H1 (cell line): Measurements from ENCODE around the gene ARHGAP42. TPM values are rescaled to one million over a fixed set of nuclear protein-coding genes. Genes with fewer than 3 reads are reported as not detected.

ENCODE experiments used
- CTCF ChIA-PET: fragments of 300-600 bp; sonication (Branson Sonifier 250); formaldehyde crosslinking; loops from one replicate; lab custom pipeline; 2021; ENCODE audit not compliant: partially characterized antibody; lab: Charles Lee
- POLR2A ChIA-PET: fragments of 300-600 bp; sonication (Branson Sonifier 250); formaldehyde crosslinking; loops from one replicate; lab custom pipeline; 2021; ENCODE audit warnings: inconsistent platforms; ENCODE audit not compliant: partially characterized antibody; lab: Charles Lee
- DNase-seq, 2 experiments: peaks; one replicate each; pipeline versions ENCODE4 v3.0.0 to v3.0.0-alpha.2; 2010 to 2022; ENCODE audit warnings: low spot score in 2 of 2, low read depth in 1 of 2, mixed read lengths in 1 of 2
- FAIRE-seq: peaks from 2 replicates; lab custom pipeline; 2011; peaks lifted over from hg19 to GRCh38; lab: Jason Lieb, UNC
- H2AFZ ChIP-seq: 2 replicates; pipeline ENCODE4 v1.8.1; 2012; ENCODE audit warnings: low read length, inconsistent platforms
- H2AK5ac ChIP-seq: 2 replicates; pipeline ENCODE4 v1.6.1; 2013; ENCODE audit warnings: low read depth, low read length
- H2BK120ac ChIP-seq: replicated peaks from 2 replicates; pipeline ENCODE3; 2013; ENCODE audit warnings: low read depth, low read length, inconsistent platforms
- H2BK12ac ChIP-seq: 2 replicates; pipeline ENCODE4 v1.6.1; 2013; ENCODE audit warnings: low read depth, low read length
- H2BK15ac ChIP-seq: 2 replicates; pipeline ENCODE4 v1.6.1; 2013; ENCODE audit warnings: low read length
- H2BK20ac ChIP-seq: 2 replicates; pipeline ENCODE4 v1.6.1; 2013; ENCODE audit warnings: low read length
- H2BK5ac ChIP-seq: 2 replicates; pipeline ENCODE4 v1.6.1; 2013; ENCODE audit warnings: low read depth, low read length
- H3K14ac ChIP-seq: 2 replicates; pipeline ENCODE4 v1.6.1; 2013; ENCODE audit warnings: inconsistent platforms; ENCODE audit not compliant: insufficient read length
- H3K18ac ChIP-seq: 2 replicates; pipeline ENCODE4 v1.6.1; 2013; ENCODE audit warnings: low read length; ENCODE audit errors: extremely low read depth
- H3K23ac ChIP-seq: 2 replicates; pipeline ENCODE4 v1.6.1; 2013; ENCODE audit warnings: inconsistent platforms; ENCODE audit not compliant: insufficient read length
- H3K23me2 ChIP-seq: 2 replicates; pipeline ENCODE4 v1.6.1; 2013; ENCODE audit warnings: low read depth, low read length
- H3K27ac ChIP-seq: 2 replicates; pipeline ENCODE4 v1.6.1; 2011; ENCODE audit warnings: low read depth, low read length, inconsistent platforms
- H3K27me3 ChIP-seq, 4 experiments: replicated peaks in 1 of 4; 1 replicate in 1 of 4; 2 replicates in 3 of 4; pipeline versions ENCODE4 v1.6.1 to v1.8.1; 2011 to 2013; ENCODE audit warnings: low read length in 3 of 4, mild to moderate bottlenecking in 3 of 4, inconsistent platforms in 2 of 4, mixed read lengths in 2 of 4, moderate library complexity in 1 of 4; ENCODE audit not compliant: control insufficient read depth in 3 of 4, insufficient read depth in 3 of 4; ENCODE audit errors: extremely low read depth in 1 of 4
- H3K36me3 ChIP-seq, 4 experiments: 2 replicates each; pipeline versions ENCODE4 v1.6.1 to v1.8.1; 2011 to 2013; ENCODE audit warnings: mild to moderate bottlenecking in 4 of 4, low read length in 3 of 4, moderate library complexity in 2 of 4, control low read depth in 1 of 4, inconsistent platforms in 1 of 4; ENCODE audit not compliant: insufficient read depth in 4 of 4, control insufficient read depth in 2 of 4
- H3K4ac ChIP-seq: replicated peaks from 2 replicates; pipeline ENCODE3; 2013; ENCODE audit warnings: low read length, low read depth, mixed read lengths, inconsistent platforms; ENCODE audit not compliant: insufficient read length
- H3K4me1 ChIP-seq, 4 experiments: replicated peaks in 1 of 4; 1 replicate in 1 of 4; 2 replicates in 3 of 4; pipeline versions ENCODE4 v1.6.1 to v1.8.1; 2011 to 2013; ENCODE audit warnings: low read length in 3 of 4, inconsistent platforms in 2 of 4, mixed read lengths in 1 of 4; ENCODE audit not compliant: insufficient read depth in 4 of 4, control insufficient read depth in 3 of 4
- H3K4me2 ChIP-seq, 2 experiments: 2 replicates each; pipeline versions ENCODE4 v1.6.1 to v1.8.1; 2011 to 2013; ENCODE audit warnings: low read depth in 2 of 2, low read length in 2 of 2, control low read depth in 1 of 2, inconsistent platforms in 1 of 2, mild to moderate bottlenecking in 1 of 2; ENCODE audit not compliant: insufficient read depth in 1 of 2
- H3K4me3 ChIP-seq, 4 experiments: fragments of 200-600, 300-600 bp in 1 of 4; sonication (generic), shearing (Covaris generic), sonication (Bioruptor Twin) in 1 of 4; 2 replicates each; pipeline versions ENCODE4 v1.5.1 to v1.8.1; 2011 to 2016; ENCODE audit warnings: low read length in 4 of 4, low read depth in 3 of 4, control low read depth in 2 of 4, inconsistent platforms in 2 of 4, mild to moderate bottlenecking in 2 of 4, mixed read lengths in 1 of 4, moderate library complexity in 1 of 4; ENCODE audit not compliant: insufficient read depth in 2 of 4; ENCODE audit errors: extremely low read depth in 1 of 4
- H3K56ac ChIP-seq: replicated peaks from 2 replicates; pipeline ENCODE3; 2013; ENCODE audit warnings: low read depth, mild to moderate bottlenecking, mixed read lengths, low read length, inconsistent platforms; ENCODE audit not compliant: insufficient read length
- H3K79me1 ChIP-seq: 2 replicates; pipeline ENCODE4 v1.6.1; 2013; ENCODE audit warnings: low read depth, low read length, control low read depth
- H3K79me2 ChIP-seq, 2 experiments: 2 replicates each; pipeline versions ENCODE4 v1.6.1 to v1.8.1; 2012 to 2013; ENCODE audit warnings: low read length in 2 of 2, mild to moderate bottlenecking in 2 of 2, inconsistent platforms in 1 of 2; ENCODE audit not compliant: insufficient read depth in 2 of 2, control insufficient read depth in 1 of 2
- H3K9ac ChIP-seq, 4 experiments: replicated peaks in 1 of 4; 1 replicate in 1 of 4; 2 replicates in 3 of 4; pipeline versions ENCODE4 v1.6.1 to v1.8.1; 2011 to 2013; ENCODE audit warnings: low read depth in 3 of 4, low read length in 3 of 4, control low read depth in 2 of 4, mild to moderate bottlenecking in 2 of 4, moderate library complexity in 2 of 4, inconsistent platforms in 1 of 4; ENCODE audit errors: extremely low read depth in 1 of 4
- H3K9me3 ChIP-seq, 2 experiments: 2 replicates each; pipeline versions ENCODE4 v1.6.1 to v1.8.1; 2012 to 2013; ENCODE audit warnings: mild to moderate bottlenecking in 2 of 2, moderate library complexity in 2 of 2, control low read depth in 1 of 2, inconsistent platforms in 1 of 2, low read depth in 1 of 2, low read length in 1 of 2, mixed read lengths in 1 of 2; ENCODE audit not compliant: insufficient read depth in 2 of 2
- H4K20me1 ChIP-seq, 2 experiments: replicated peaks in 1 of 2; 2 replicates each; pipeline versions ENCODE3 to v1.8.1; 2011 to 2013; ENCODE audit warnings: inconsistent platforms in 2 of 2, low read length in 2 of 2, mild to moderate bottlenecking in 1 of 2; ENCODE audit not compliant: insufficient read depth in 2 of 2, control insufficient read depth in 1 of 2
- H4K5ac ChIP-seq: 2 replicates; pipeline ENCODE4 v1.6.1; 2013; ENCODE audit warnings: low read length, low read depth, mixed read lengths, inconsistent platforms; ENCODE audit not compliant: insufficient read length
- H4K8ac ChIP-seq: 2 replicates; pipeline ENCODE4 v1.8.0; 2013; ENCODE audit warnings: mild to moderate bottlenecking, moderate library complexity, low read length, inconsistent platforms; ENCODE audit not compliant: insufficient read depth; ENCODE audit errors: extremely low read depth
- H4K91ac ChIP-seq: replicated peaks from 2 replicates; pipeline ENCODE3; 2013; ENCODE audit warnings: low read length, mixed read lengths, inconsistent platforms; ENCODE audit not compliant: insufficient read length
- BACH1 ChIP-seq: IDR thresholded peaks from 2 replicates; pipeline ENCODE4 v1.6.1; 2012; ENCODE audit warnings: low read length, improper control_type of control experiment
- CHD1 ChIP-seq: IDR thresholded peaks from 2 replicates; pipeline ENCODE4 v1.6.1; 2012; ENCODE audit warnings: low read depth, low read length, improper control_type of control experiment
- CREB1 ChIP-seq: IDR thresholded peaks from 2 replicates; pipeline ENCODE4 v1.6.1; 2012; ENCODE audit warnings: inconsistent platforms
- EZH2 ChIP-seq: fragments of 200-600 bp; sonication (generic); IDR thresholded peaks from 2 replicates; pipeline ENCODE4 v1.7.1; 2012; ENCODE audit warnings: low read depth, mild to moderate bottlenecking, moderate library complexity, low read length, inconsistent platforms; ENCODE audit not compliant: severe bottlenecking
- HDAC2 ChIP-seq, 2 experiments: fragments of 300-600 bp in 1 of 2; sonication (generic) in 1 of 2; IDR thresholded peaks; 2 replicates each; pipeline ENCODE4 v1.6.1; 2011 to 2012; ENCODE audit warnings: low read depth in 2 of 2, low read length in 2 of 2, mild to moderate bottlenecking in 2 of 2, moderate library complexity in 2 of 2, borderline replicate concordance in 1 of 2, inconsistent platforms in 1 of 2
- JUN ChIP-seq: IDR thresholded peaks from 2 replicates; pipeline ENCODE4 v1.6.1; 2011; ENCODE audit warnings: low read depth, mild to moderate bottlenecking, improper control_type of control experiment, low read length
- PHF8 ChIP-seq: fragments of 200-600 bp; sonication (generic); conservative IDR thresholded peaks from 2 replicates; pipeline ENCODE4 v1.7.1; 2012; ENCODE audit warnings: low read depth, mild to moderate bottlenecking, inconsistent platforms, low read length, moderate library complexity
- RXRA ChIP-seq: IDR thresholded peaks from 2 replicates; pipeline ENCODE4 v1.6.1; 2011; ENCODE audit warnings: low read depth, mild to moderate bottlenecking, low read length, moderate library complexity; ENCODE audit not compliant: insufficient read depth
- SAP30 ChIP-seq: fragments of 300-600 bp; sonication (generic); IDR thresholded peaks from 2 replicates; pipeline ENCODE4 v1.7.1; 2012; ENCODE audit warnings: low read length, moderate library complexity, mild to moderate bottlenecking, inconsistent platforms; ENCODE audit not compliant: insufficient read depth, insufficient replicate concordance
- SIN3A ChIP-seq, 2 experiments: IDR thresholded peaks in 1 of 2; conservative IDR thresholded peaks in 1 of 2; 2 replicates each; pipeline ENCODE4 v1.6.1; 2011 to 2012; ENCODE audit warnings: low read length in 2 of 2, improper control_type of control experiment in 1 of 2, low read depth in 1 of 2, mild to moderate bottlenecking in 1 of 2
- SRF ChIP-seq: IDR thresholded peaks from 2 replicates; pipeline ENCODE4 v1.6.1; 2011; ENCODE audit warnings: mild to moderate bottlenecking, low read depth, low read length, moderate library complexity
- TEAD4 ChIP-seq: IDR thresholded peaks from 2 replicates; pipeline ENCODE4 v1.6.1; 2012; ENCODE audit warnings: low read depth, low read length, inconsistent platforms, mixed read lengths
- USF2 ChIP-seq: IDR thresholded peaks from 2 replicates; pipeline ENCODE4 v1.6.1; 2011; ENCODE audit warnings: low read length, improper control_type of control experiment
- WGBS, 2 experiments: shearing (Covaris generic) in 1 of 2; methylation state at CpG; one replicate each; pipeline versions ENCODE4 v1.1.6 to v1.1.7; 2013 to 2015; ENCODE audit warnings: low lambda C conversion rate in 2 of 2, mixed read lengths in 2 of 2, inconsistent platforms in 1 of 2, low coverage in 1 of 2, missing lambda C conversion rate in 1 of 2; ENCODE audit not compliant: insufficient replicate concordance in 2 of 2, insufficient coverage in 1 of 2, insufficient read length in 1 of 2; ENCODE audit errors: extremely low coverage in 1 of 2, missing lambda C conversion rate in 1 of 2; 5-methylcytosine and 5-hydroxymethylcytosine counted together
- polyA plus RNA-seq, 7 experiments: library from polyadenylated mRNA; depleted of rRNA in 3 of 7; stranded (reverse) in 5 of 7; unstranded in 2 of 7; fragments of >200 nt in 5 of 7; fragments of 200-250 nt in 2 of 7; gene quantifications; 1 replicate in 5 of 7; 2 replicates in 1 of 7; 4 replicates in 1 of 7; pipeline versions ENCODE4 v1.2.1 to v1.2.3, GENCODE V29; 2011 to 2013; ENCODE audit warnings: missing spikeins in 2 of 7, mixed read lengths in 2 of 7
- total RNA-seq: library from RNA; stranded (reverse); fragmentation: NEBNext Ultra II Directional; extraction: Animal tissue kit (Norgen Biotek cat#: 25700); gene quantifications from 2 replicates; pipeline ENCODE4 v1.2.1, GENCODE V29; 2021

ARHGAP42 gene
- total and polyA plus RNA-seq, 2 of the 8 experiments (the other 6 are each of a cell fraction or from before 2014, with no cell fraction given) = 22.2 to 33.5 TPM

GRCh38 chr11:100806296-100806695 lies 119.2 kb downstream of the ARHGAP42 start:
- no peak overlapping the region for H4K8ac ChIP-seq
- no peak for FAIRE-seq
- TF ChIP-seq JUN (no peak), USF2 (no peak), CREB1 (no peak), SIN3A (conservative IDR thresholded peaks at IDR 0.05 in 1 of 2, IDR thresholded peaks at IDR 0.05 in 1 of 2; ENCODE audit: low read depth in 1 of 2, low read length in 2 of 2) (no peak), SAP30 (no peak), TEAD4 (no peak), SRF (no peak), PHF8 (no peak), HDAC2 (IDR thresholded peaks at IDR 0.05; ENCODE audit: borderline replicate concordance in 1 of 2, low read depth in 2 of 2, low read length in 2 of 2) (no peak), EZH2 (no peak), RXRA (no peak), CHD1 (no peak), BACH1 (no peak)

More at GRCh38 chr11:100806296-100806695, 119.2 kb downstream of the ARHGAP42 start:
- no peak overlapping the region for H2BK20ac ChIP-seq
- H3K4me3 ChIP-seq = no peak overlapping the region
- no peaks in the 10 kb centered on the region for H3K27me3 ChIP-seq
- no peak overlapping the region for H2AFZ ChIP-seq
- no peak overlapping the region for H2BK12ac ChIP-seq
- no peaks in the 10 kb centered on the region for H4K20me1 ChIP-seq
- H2AK5ac ChIP-seq = no peak overlapping the region
- no peak overlapping the region for H3K18ac ChIP-seq
- WGBS, 2 experiments = 96% methylated on average over 5 of the region's 5 CpGs; no CpG with 5 or more reads in 1 of the 2 experiments
- no peak overlapping the region for H3K56ac ChIP-seq
- no peak overlapping the region for H3K9ac ChIP-seq
- H2BK120ac ChIP-seq = no peak overlapping the region
- H3K9me3 ChIP-seq = no peaks in the 10 kb centered on the region
- no peak overlapping the region for H3K23ac ChIP-seq
- H3K14ac ChIP-seq = no peak overlapping the region
- peaks cover 0 to 14% of the 10 kb centered on the region in 2 experiments; a peak in 2 of 4 replicates for H3K79me2 ChIP-seq
- no peaks in the 10 kb centered on the region for H3K23me2 ChIP-seq
- H2BK15ac ChIP-seq = no peak overlapping the region
- H3K27ac ChIP-seq = no peak overlapping the region
- H3K4me2 ChIP-seq = no peak overlapping the region
- H3K4me1 ChIP-seq = peaks cover 0 to 1% (median 0%) of the 10 kb centered on the region in 4 experiments; a peak in 1 of 7 replicates
- no peak overlapping the region for H2BK5ac ChIP-seq
- no peak overlapping the region for H4K91ac ChIP-seq
- H4K5ac ChIP-seq = no peak overlapping the region
- CTCF ChIA-PET = interaction anchor here (1.3 kb wide), 1 partner anchor 12 kb away, joined by 4 read pairs; no protein-coding TSS in a partner anchor
- H3K36me3 ChIP-seq = no peaks in the 10 kb centered on the region
- no peak overlapping the region for H3K4ac ChIP-seq
- DNase-seq = no peak
- POLR2A ChIA-PET = no interaction called here
- no peaks in the 10 kb centered on the region for H3K79me1 ChIP-seq
